Body of pancreas (tissue), 4 donors: ENCODE measurements around the gene ARHGAP12. TPM values are rescaled to one million over a fixed set of nuclear protein-coding genes. Genes with fewer than 3 reads are reported as not detected.

ENCODE experiments used
- ATAC-seq: fragments of 150-250 bp; one replicate; pipeline ENCODE4 v1.9.1; 2016
- DNase-seq, 4 donors: peaks; one replicate each; pipeline ENCODE4 v3.0.0-alpha.2; 2019
- H3K27ac ChIP-seq, 4 donors: fragments of 200-600 bp; sonication (generic); 1 replicate in 3 of 4; 2 replicates in 1 of 4; pipeline versions ENCODE4 v1.5.1 to v1.6.1; 2016 to 2019; ENCODE audit warnings: mild to moderate bottlenecking in 1 of 4, mixed read lengths in 1 of 4, moderate library complexity in 1 of 4
- H3K27me3 ChIP-seq, 2 donors: fragments of 200-600 bp; sonication (generic); one replicate each; pipeline ENCODE4 v1.6.0; 2016; ENCODE audit warnings: mild to moderate bottlenecking in 1 of 2
- H3K36me3 ChIP-seq, 2 donors: fragments of 200-600 bp; sonication (generic); replicated peaks in 1 of 2; 2 replicates each; pipeline ENCODE4 v1.5.1; 2016; ENCODE audit warnings: low read depth in 2 of 2; ENCODE audit not compliant: insufficient read depth in 1 of 2
- H3K4me1 ChIP-seq: fragments of 200-600 bp; sonication (generic); one replicate; pipeline ENCODE4 v1.6.0; 2016
- H3K4me3 ChIP-seq, 2 donors: fragments of 200-600 bp; sonication (generic); 1 replicate in 1 of 2; 2 replicates in 1 of 2; pipeline ENCODE4 v1.5.1; 2016 to 2019
- H3K9me3 ChIP-seq, 3 donors: fragments of 200-600 bp; sonication (generic); 1 replicate in 2 of 3; 2 replicates in 1 of 3; pipeline ENCODE4 v1.5.1; 2016
- POLR2A ChIP-seq, 3 donors: fragments of 450-650 bp; IDR thresholded peaks; one replicate each; pipeline ENCODE4 v1.6.1; 2016; ENCODE audit warnings: antibody characterized with exemption in 3 of 3, mild to moderate bottlenecking in 2 of 3
- WGBS, 2 donors: methylation state at CpG; one replicate each; pipeline ENCODE4 v1.1.5; 2017; 5-methylcytosine and 5-hydroxymethylcytosine counted together
- intact Hi-C: fragments of 100-400 bp; cut with DNase I; formaldehyde crosslinking; loops from one replicate; pipeline ENCODE4 v1.15.1; 2023
- total RNA-seq, 2 donors: library from RNA; depleted of rRNA; stranded (reverse); fragments of >200 nt; gene quantifications; one replicate each; pipeline ENCODE4 v1.1.0, GENCODE V29; 2016
- TF ChIP-seq, protein P1 (sequence below), 7 experiments: fragments of 450-650 bp in 4 of 7; fragments of 200-600 bp in 3 of 7; sonication (generic) in 3 of 7; IDR thresholded peaks; one replicate each; pipeline ENCODE4 v1.5.1; 2016 to 2019; ENCODE audit warnings: antibody characterized with exemption in 7 of 7

The ARHGAP12 gene
- total RNA-seq, 2 donors from 2014 or later = 34.3 to 39.4 TPM

DNA sequence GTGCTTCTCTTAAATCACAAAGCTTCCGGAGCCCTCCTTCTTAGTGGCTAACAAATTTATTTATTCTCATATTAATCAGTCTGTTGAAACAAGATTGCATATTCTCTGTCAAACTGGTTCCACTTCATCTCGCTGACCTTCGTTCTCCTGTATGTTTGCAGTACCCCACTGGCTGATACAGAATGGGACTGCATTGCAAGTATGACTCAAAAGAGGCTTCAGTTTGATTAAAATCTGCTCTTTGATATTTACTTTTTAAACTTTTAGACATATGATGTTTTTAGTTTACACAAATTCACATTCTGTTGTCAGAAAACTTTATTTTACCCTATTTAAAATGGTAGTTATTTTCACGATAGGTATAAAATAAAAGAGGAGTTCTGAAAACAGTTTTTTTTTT lies 14.3 kb upstream of the ARHGAP12 start:
- no peaks in the 10 kb centered on the region for H3K27me3 ChIP-seq
- peak in 1 of 3 donors; percentile 21 for TF ChIP-seq POLR2A (IDR thresholded peaks at IDR 0.05)
- TF ChIP-seq, protein P1, sequence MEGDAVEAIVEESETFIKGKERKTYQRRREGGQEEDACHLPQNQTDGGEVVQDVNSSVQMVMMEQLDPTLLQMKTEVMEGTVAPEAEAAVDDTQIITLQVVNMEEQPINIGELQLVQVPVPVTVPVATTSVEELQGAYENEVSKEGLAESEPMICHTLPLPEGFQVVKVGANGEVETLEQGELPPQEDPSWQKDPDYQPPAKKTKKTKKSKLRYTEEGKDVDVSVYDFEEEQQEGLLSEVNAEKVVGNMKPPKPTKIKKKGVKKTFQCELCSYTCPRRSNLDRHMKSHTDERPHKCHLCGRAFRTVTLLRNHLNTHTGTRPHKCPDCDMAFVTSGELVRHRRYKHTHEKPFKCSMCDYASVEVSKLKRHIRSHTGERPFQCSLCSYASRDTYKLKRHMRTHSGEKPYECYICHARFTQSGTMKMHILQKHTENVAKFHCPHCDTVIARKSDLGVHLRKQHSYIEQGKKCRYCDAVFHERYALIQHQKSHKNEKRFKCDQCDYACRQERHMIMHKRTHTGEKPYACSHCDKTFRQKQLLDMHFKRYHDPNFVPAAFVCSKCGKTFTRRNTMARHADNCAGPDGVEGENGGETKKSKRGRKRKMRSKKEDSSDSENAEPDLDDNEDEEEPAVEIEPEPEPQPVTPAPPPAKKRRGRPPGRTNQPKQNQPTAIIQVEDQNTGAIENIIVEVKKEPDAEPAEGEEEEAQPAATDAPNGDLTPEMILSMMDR (IDR thresholded peaks at IDR 0.05) = no peak
- no peaks in the 10 kb centered on the region for H3K9me3 ChIP-seq
- no peaks in the 10 kb centered on the region for H3K36me3 ChIP-seq
- intact Hi-C loops = no loop called here
- 18 to 27% methylated on average over 4 of the region's 4 CpGs for WGBS, 2 donors
- no peak overlapping the region for H3K4me3 ChIP-seq
- DNase-seq (peak; percentile 62 to 88 (median 76)), ATAC-seq (peak; percentile 91)
- peaks cover 61% of the 10 kb centered on the region for H3K4me1 ChIP-seq
- H3K27ac ChIP-seq = peak overlapping the region; percentile 78 to 87 (median 85)

DNA sequence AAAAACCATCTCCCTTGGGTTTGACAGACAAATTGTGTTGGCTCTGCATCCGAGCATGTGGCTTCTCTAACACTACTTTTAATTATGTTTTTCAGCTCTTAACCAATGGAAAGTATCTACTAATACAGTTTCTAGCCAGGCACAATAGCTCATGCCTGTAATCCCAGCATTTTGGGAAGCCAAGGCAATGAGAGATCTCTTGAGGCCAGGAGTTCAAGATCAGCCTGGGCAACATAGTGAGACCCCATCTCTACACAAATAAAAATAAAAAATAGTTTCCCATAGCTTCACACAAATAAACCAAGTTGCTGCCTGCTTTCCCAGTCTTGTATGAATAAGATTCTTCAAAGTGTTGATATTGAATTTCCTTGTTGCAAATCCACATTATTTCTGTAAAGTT lies 13.8 kb upstream of the ARHGAP12 start:
- Histone ChIP-seq H3K27me3 (no peaks in the 10 kb centered on the region), H3K27ac (peak overlapping the region; percentile 78 to 87 (median 85)), H3K36me3 (no peaks in the 10 kb centered on the region), H3K4me3 (no peak overlapping the region), H3K9me3 (no peaks in the 10 kb centered on the region), H3K4me1 (peaks cover 60% of the 10 kb centered on the region)
- no peak for ATAC-seq
- TF ChIP-seq, protein P1 (IDR thresholded peaks at IDR 0.05) = no peak
- no peak for TF ChIP-seq POLR2A (IDR thresholded peaks at IDR 0.05)
- WGBS, 2 donors = 41 to 45% methylated on average over 1 of the region's 1 CpG
- DNase-seq = no peak
- intact Hi-C loops = no loop called here

DNA sequence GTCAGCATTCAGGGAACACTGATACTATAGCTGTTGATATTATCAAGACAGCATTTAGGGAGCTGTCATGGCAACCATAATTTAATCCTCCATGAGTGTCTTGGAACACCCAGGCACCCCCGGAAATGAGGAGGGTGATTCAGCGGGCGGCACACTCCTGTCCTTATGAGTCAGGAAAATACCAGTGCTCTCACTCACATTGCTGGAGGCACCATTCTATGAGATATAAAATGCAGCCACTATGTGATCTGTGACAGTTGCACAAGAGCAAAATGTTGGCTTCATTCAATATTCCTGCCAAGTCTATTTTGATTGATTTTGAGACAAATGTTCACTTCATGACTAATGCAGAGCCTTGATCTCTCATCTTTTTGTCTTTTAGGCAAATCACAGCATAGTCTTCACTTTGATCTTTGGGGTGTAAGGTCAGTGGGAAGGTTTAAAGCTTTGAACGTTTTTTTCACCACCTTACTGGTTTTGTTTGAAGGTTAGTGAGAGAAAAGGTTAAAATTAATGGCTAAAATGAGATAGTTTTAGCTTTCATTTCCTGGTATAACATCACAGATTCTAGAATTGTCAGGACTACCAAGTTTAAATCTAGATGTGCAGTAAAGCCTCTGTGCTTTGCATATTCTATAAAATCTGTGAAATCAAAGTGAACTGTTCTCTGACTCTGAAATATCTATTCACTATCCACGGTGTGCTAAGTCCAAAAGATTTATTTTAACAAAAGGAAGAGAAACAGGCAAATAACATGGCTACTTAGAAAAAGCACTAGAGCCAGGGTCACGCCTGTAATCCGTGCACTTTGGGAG lies 12.4 kb upstream of the ARHGAP12 start:
- peak overlapping the region; percentile 45 to 85 (median 74) for H3K27ac ChIP-seq
- no peaks in the 10 kb centered on the region for H3K9me3 ChIP-seq
- WGBS, 2 donors = 43 to 51% methylated on average over 7 of the region's 7 CpGs
- H3K4me1 ChIP-seq = peaks cover 62% of the 10 kb centered on the region
- H3K4me3 ChIP-seq = no peak overlapping the region
- TF ChIP-seq, protein P1 (IDR thresholded peaks at IDR 0.05) = no peak
- no peak for TF ChIP-seq POLR2A (IDR thresholded peaks at IDR 0.05)
- no peaks in the 10 kb centered on the region for H3K27me3 ChIP-seq
- peak; percentile 33 to 52 (median 40) for DNase-seq
- H3K36me3 ChIP-seq = no peaks in the 10 kb centered on the region
- intact Hi-C loops = no loop called here
- peak; percentile 28 for ATAC-seq

DNA sequence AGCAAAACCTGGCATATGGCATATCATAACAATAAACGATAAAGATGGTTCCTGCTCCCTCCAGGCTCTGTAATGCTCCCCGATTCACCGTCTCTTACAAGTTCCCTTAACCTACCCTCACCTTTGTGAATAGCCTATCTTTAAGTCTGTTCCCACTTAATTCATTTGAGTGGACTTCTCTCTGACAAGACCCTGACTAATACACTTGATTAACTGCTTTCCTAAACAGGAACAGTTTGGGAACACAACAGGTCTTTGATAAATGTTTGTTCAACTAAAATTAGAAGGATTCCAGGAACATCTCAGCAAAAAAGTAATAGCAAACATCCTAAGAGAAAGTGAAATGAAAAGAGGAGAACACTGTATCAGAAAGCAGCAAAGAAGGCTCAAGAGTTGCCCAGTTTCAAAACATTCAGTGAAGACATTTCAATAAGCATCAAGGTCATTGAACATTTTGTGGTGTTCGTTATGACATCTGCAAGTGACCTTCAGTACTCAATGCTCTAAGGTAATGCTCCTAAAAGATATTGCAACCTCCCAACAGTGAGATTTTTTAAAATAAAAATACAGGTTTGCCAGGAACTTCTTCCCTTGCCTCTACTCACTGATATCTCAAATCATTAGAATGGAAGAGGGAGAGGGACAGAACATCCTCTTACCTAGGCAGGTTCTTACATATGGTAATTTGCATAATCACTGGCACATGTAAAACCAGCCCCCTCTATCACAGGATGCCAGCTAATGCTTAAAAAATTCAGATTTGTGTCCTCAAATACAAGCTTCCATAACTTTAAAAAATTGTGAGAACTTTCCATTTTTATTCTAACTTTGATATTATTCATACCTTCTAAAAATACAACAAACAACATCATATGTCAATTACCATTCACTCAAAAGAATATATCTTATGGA lies 11.4 kb upstream of the ARHGAP12 start:
- H3K27me3 ChIP-seq = no peaks in the 10 kb centered on the region
- peaks cover 59% of the 10 kb centered on the region for H3K4me1 ChIP-seq
- no peaks in the 10 kb centered on the region for H3K36me3 ChIP-seq
- intact Hi-C loops = no loop called here
- ATAC-seq (no peak), DNase-seq (no peak)
- no peak for TF ChIP-seq POLR2A (IDR thresholded peaks at IDR 0.05)
- TF ChIP-seq, protein P1 (IDR thresholded peaks at IDR 0.05) = no peak
- 27 to 44% methylated on average over 4 of the region's 4 CpGs for WGBS, 2 donors
- peak overlapping the region; percentile 20 to 85 (median 74) for H3K27ac ChIP-seq
- no peak overlapping the region for H3K4me3 ChIP-seq
- H3K9me3 ChIP-seq = no peaks in the 10 kb centered on the region
